Measurements from ENCODE around the gene SEMA3A.
A peak's percentile ranks its signal among the peaks of the same experiment; 100 is the strongest.

SEMA3A gene

GRCh38 chr7:84200859-84201258, 6.3 kb upstream of the SEMA3A start:
- no peak overlapping the region for H3K4me3 ChIP-seq (ENCODE audit: insufficient read depth, low read depth, low read length, poor library complexity, severe bottlenecking)
- no peaks in the 10 kb centered on the region for H3K9me3 ChIP-seq (ENCODE audit: control insufficient read depth, low read length)
- H3K27ac ChIP-seq (ENCODE audit: insufficient read depth, low read length, poor library complexity, severe bottlenecking): no peak overlapping the region
- H3K4me1 ChIP-seq (ENCODE audit: control insufficient read depth, insufficient read depth, low read length, poor library complexity, severe bottlenecking): no peaks in the 10 kb centered on the region
- DNase-seq: no peak
- H3K36me3 ChIP-seq (ENCODE audit: control insufficient read depth, insufficient read depth, low read length): no peaks in the 10 kb centered on the region
- no peaks in the 10 kb centered on the region for H3K27me3 ChIP-seq (replicated peaks; ENCODE audit: control insufficient read depth, insufficient read depth, low read length, poor library complexity, severe bottlenecking)

GRCh38 chr7:84199216-84199615, 4.6 kb upstream of the SEMA3A start:
- DNase-seq: no peak
- Histone ChIP-seq H3K27me3 (replicated peaks; ENCODE audit: control insufficient read depth, insufficient read depth, low read length, poor library complexity, severe bottlenecking) (no peaks in the 10 kb centered on the region), H3K36me3 (ENCODE audit: control insufficient read depth, insufficient read depth, low read length) (no peaks in the 10 kb centered on the region), H3K9me3 (ENCODE audit: control insufficient read depth, low read length) (no peaks in the 10 kb centered on the region), H3K4me3 (ENCODE audit: insufficient read depth, low read depth, low read length, poor library complexity, severe bottlenecking) (no peak overlapping the region), H3K4me1 (ENCODE audit: control insufficient read depth, insufficient read depth, low read length, poor library complexity, severe bottlenecking) (no peaks in the 10 kb centered on the region), H3K27ac (ENCODE audit: insufficient read depth, low read length, poor library complexity, severe bottlenecking) (no peak overlapping the region)

DNA sequence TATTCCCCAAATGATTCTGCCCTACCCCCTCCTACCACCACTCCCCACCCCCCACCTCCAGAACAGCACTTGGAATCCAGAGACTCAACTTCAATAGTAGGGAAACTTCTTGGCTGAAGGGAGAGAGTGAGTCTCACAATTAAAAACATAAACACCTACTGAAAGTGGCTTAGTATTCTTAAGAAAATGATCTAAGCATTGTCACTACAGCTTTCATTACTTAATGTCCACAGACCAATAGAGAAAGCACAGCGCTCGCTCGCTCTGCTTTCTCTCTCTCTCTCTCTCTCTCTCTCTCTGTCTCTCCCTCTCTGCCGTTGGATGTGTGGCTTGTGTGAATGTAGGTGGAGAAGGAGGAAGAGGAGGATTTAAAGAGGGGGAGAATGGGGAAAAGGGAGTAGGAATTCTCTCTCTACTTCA, 1.5 kb upstream of the SEMA3A start:
- H3K27ac ChIP-seq (ENCODE audit: insufficient read depth, low read length, poor library complexity, severe bottlenecking): no peak overlapping the region
- no peaks in the 10 kb centered on the region for H3K4me1 ChIP-seq (ENCODE audit: control insufficient read depth, insufficient read depth, low read length, poor library complexity, severe bottlenecking)
- H3K4me3 ChIP-seq (ENCODE audit: insufficient read depth, low read depth, low read length, poor library complexity, severe bottlenecking): no peak overlapping the region
- no peak for DNase-seq
- H3K36me3 ChIP-seq (ENCODE audit: control insufficient read depth, insufficient read depth, low read length): no peaks in the 10 kb centered on the region
- H3K27me3 ChIP-seq (replicated peaks; ENCODE audit: control insufficient read depth, insufficient read depth, low read length, poor library complexity, severe bottlenecking): no peaks in the 10 kb centered on the region
- no peaks in the 10 kb centered on the region for H3K9me3 ChIP-seq (ENCODE audit: control insufficient read depth, low read length)

GRCh38 chr7:84195295-84196060, 889 bp upstream of the SEMA3A start:
- Histone ChIP-seq H3K9me3 (ENCODE audit: control insufficient read depth, low read length) (no peaks in the 10 kb centered on the region), H3K4me3 (ENCODE audit: insufficient read depth, low read depth, low read length, poor library complexity, severe bottlenecking) (peak overlapping the region; percentile 44), H3K27me3 (replicated peaks; ENCODE audit: control insufficient read depth, insufficient read depth, low read length, poor library complexity, severe bottlenecking) (no peaks in the 10 kb centered on the region), H3K4me1 (ENCODE audit: control insufficient read depth, insufficient read depth, low read length, poor library complexity, severe bottlenecking) (no peaks in the 10 kb centered on the region), H3K36me3 (ENCODE audit: control insufficient read depth, insufficient read depth, low read length) (no peaks in the 10 kb centered on the region), H3K27ac (ENCODE audit: insufficient read depth, low read length, poor library complexity, severe bottlenecking) (no peak overlapping the region)
- DNase-seq: no peak

GRCh38 chr7:84193747-84194146, 842 bp downstream of the SEMA3A start:
- no peak overlapping the region for H3K27ac ChIP-seq (ENCODE audit: insufficient read depth, low read length, poor library complexity, severe bottlenecking)
- H3K4me3 ChIP-seq (ENCODE audit: insufficient read depth, low read depth, low read length, poor library complexity, severe bottlenecking): no peak overlapping the region
- H3K9me3 ChIP-seq (ENCODE audit: control insufficient read depth, low read length): no peaks in the 10 kb centered on the region
- no peaks in the 10 kb centered on the region for H3K4me1 ChIP-seq (ENCODE audit: control insufficient read depth, insufficient read depth, low read length, poor library complexity, severe bottlenecking)
- H3K27me3 ChIP-seq (replicated peaks; ENCODE audit: control insufficient read depth, insufficient read depth, low read length, poor library complexity, severe bottlenecking): no peaks in the 10 kb centered on the region
- no peak for DNase-seq
- H3K36me3 ChIP-seq (ENCODE audit: control insufficient read depth, insufficient read depth, low read length): no peaks in the 10 kb centered on the region

DNA sequence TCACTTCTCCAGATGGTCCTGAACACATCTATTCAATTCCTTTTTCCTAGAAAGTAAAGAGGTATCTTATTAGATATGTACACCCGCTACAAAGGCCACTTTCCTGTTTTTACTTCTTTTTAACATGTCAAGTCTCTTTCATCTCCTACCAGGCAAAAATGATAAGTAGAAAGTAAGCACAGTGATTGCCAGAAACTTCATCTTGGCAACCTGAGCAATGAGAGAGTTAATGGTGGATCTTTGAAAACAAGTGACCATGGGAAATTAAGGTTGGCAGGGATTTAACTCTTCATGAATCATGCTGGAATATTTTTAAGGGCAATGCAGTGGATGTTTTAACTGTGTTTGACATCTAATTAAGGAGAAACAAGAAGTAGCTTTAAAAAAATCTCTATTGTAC, 2.7 kb downstream of the SEMA3A start:
- H3K9me3 ChIP-seq (ENCODE audit: control insufficient read depth, low read length): no peaks in the 10 kb centered on the region
- no peak for DNase-seq
- no peak overlapping the region for H3K4me3 ChIP-seq (ENCODE audit: insufficient read depth, low read depth, low read length, poor library complexity, severe bottlenecking)
- no peaks in the 10 kb centered on the region for H3K4me1 ChIP-seq (ENCODE audit: control insufficient read depth, insufficient read depth, low read length, poor library complexity, severe bottlenecking)
- H3K27me3 ChIP-seq (replicated peaks; ENCODE audit: control insufficient read depth, insufficient read depth, low read length, poor library complexity, severe bottlenecking): no peaks in the 10 kb centered on the region
- H3K27ac ChIP-seq (ENCODE audit: insufficient read depth, low read length, poor library complexity, severe bottlenecking): no peak overlapping the region
- H3K36me3 ChIP-seq (ENCODE audit: control insufficient read depth, insufficient read depth, low read length): no peaks in the 10 kb centered on the region

- no peak overlapping the region for H3K4me3 ChIP-seq (ENCODE audit: insufficient read depth, low read depth, low read length, poor library complexity, severe bottlenecking)
- DNase-seq: no peak
- H3K4me1 ChIP-seq (ENCODE audit: control insufficient read depth, insufficient read depth, low read length, poor library complexity, severe bottlenecking): no peaks in the 10 kb centered on the region
- no peaks in the 10 kb centered on the region for H3K27me3 ChIP-seq (replicated peaks; ENCODE audit: control insufficient read depth, insufficient read depth, low read length, poor library complexity, severe bottlenecking)
- no peaks in the 10 kb centered on the region for H3K9me3 ChIP-seq (ENCODE audit: control insufficient read depth, low read length)
- H3K36me3 ChIP-seq (ENCODE audit: control insufficient read depth, insufficient read depth, low read length): no peaks in the 10 kb centered on the region
- H3K27ac ChIP-seq (ENCODE audit: insufficient read depth, low read length, poor library complexity, severe bottlenecking): no peak overlapping the region
These were observed 3.3 kb downstream of the SEMA3A start for GRCh38 chr7:84191261-84191660.

GRCh38 chr7:84190016-84190705, 4.4 kb downstream of the SEMA3A start:
- DNase-seq: no peak

GRCh38 chr7:84188786-84189405, 5.7 kb downstream of the SEMA3A start:
- Histone ChIP-seq H3K9me3 (ENCODE audit: control insufficient read depth, low read length) (no peaks in the 10 kb centered on the region), H3K4me1 (ENCODE audit: control insufficient read depth, insufficient read depth, low read length, poor library complexity, severe bottlenecking) (no peaks in the 10 kb centered on the region), H3K27ac (ENCODE audit: insufficient read depth, low read length, poor library complexity, severe bottlenecking) (no peak overlapping the region), H3K36me3 (ENCODE audit: control insufficient read depth, insufficient read depth, low read length) (no peaks in the 10 kb centered on the region), H3K27me3 (replicated peaks; ENCODE audit: control insufficient read depth, insufficient read depth, low read length, poor library complexity, severe bottlenecking) (no peaks in the 10 kb centered on the region), H3K4me3 (ENCODE audit: insufficient read depth, low read depth, low read length, poor library complexity, severe bottlenecking) (no peak overlapping the region)
- no peak for DNase-seq

More at GRCh38 chr7:84190016-84190705, 4.4 kb downstream of the SEMA3A start:
- Histone ChIP-seq H3K9me3 (ENCODE audit: control insufficient read depth, low read length) (no peaks in the 10 kb centered on the region), H3K27me3 (replicated peaks; ENCODE audit: control insufficient read depth, insufficient read depth, low read length, poor library complexity, severe bottlenecking) (no peaks in the 10 kb centered on the region), H3K36me3 (ENCODE audit: control insufficient read depth, insufficient read depth, low read length) (no peaks in the 10 kb centered on the region), H3K27ac (ENCODE audit: insufficient read depth, low read length, poor library complexity, severe bottlenecking) (no peak overlapping the region), H3K4me1 (ENCODE audit: control insufficient read depth, insufficient read depth, low read length, poor library complexity, severe bottlenecking) (no peaks in the 10 kb centered on the region), H3K4me3 (ENCODE audit: insufficient read depth, low read depth, low read length, poor library complexity, severe bottlenecking) (no peak overlapping the region)

Measured in effector memory CD4-positive, alpha-beta T cell (primary cell).